Stomach (tissue), 4 donors: Measurements from ENCODE around the gene ASTN1.

Experiments used
- POLR2A ChIP-seq, 4 donors: fragments of 450-650 bp; IDR thresholded peaks; one replicate each; pipeline ENCODE4 v1.6.1; 2016; ENCODE audit warnings: antibody characterized with exemption in 4 of 4, control low read depth in 2 of 4, mild to moderate bottlenecking in 1 of 4, moderate library complexity in 1 of 4
- POLR2AphosphoS5 ChIP-seq, 3 donors: sonication (generic); formaldehyde crosslinking; IDR thresholded peaks; one replicate each; pipeline ENCODE4 v1.6.1; 2016; ENCODE audit warnings: antibody characterized with exemption in 3 of 3
- TF ChIP-seq, protein P1 (sequence below), 7 experiments: fragments of 450-650 bp in 4 of 7; fragments of 200-600 bp in 3 of 7; sonication (generic) in 3 of 7; IDR thresholded peaks; one replicate each; pipeline ENCODE4 v1.5.1; 2016 to 2019; ENCODE audit warnings: antibody characterized with exemption in 7 of 7, control low read depth in 2 of 7, mild to moderate bottlenecking in 1 of 7

DNA sequence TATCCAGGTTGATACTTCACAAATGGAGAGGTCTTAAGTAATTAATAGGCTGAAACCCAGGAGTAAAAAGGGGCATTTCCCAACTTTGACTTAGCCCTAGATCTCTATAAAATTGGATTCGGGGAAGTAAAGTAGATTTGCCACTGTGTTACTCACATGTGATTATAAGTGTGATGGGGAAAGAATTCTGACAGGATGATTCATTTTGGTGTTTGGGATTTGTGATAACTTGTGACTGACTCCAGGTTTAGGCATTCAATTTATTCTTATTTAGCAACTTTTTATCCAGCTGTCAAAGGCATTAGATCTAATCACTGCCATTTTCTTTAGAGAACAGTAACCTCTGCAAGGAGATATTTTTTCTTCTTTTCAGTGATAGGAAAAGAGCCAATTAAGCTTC is 175.5 kb downstream of the ASTN1 start:
- TF ChIP-seq, protein P1, sequence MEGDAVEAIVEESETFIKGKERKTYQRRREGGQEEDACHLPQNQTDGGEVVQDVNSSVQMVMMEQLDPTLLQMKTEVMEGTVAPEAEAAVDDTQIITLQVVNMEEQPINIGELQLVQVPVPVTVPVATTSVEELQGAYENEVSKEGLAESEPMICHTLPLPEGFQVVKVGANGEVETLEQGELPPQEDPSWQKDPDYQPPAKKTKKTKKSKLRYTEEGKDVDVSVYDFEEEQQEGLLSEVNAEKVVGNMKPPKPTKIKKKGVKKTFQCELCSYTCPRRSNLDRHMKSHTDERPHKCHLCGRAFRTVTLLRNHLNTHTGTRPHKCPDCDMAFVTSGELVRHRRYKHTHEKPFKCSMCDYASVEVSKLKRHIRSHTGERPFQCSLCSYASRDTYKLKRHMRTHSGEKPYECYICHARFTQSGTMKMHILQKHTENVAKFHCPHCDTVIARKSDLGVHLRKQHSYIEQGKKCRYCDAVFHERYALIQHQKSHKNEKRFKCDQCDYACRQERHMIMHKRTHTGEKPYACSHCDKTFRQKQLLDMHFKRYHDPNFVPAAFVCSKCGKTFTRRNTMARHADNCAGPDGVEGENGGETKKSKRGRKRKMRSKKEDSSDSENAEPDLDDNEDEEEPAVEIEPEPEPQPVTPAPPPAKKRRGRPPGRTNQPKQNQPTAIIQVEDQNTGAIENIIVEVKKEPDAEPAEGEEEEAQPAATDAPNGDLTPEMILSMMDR (IDR thresholded peaks at IDR 0.05): no peak
- TF ChIP-seq POLR2AphosphoS5 (IDR thresholded peaks at IDR 0.05): no peak
- TF ChIP-seq POLR2A (IDR thresholded peaks at IDR 0.05): no peak
